Measurements from ENCODE around the gene LILRA1. TPM values are rescaled to one million over a fixed set of nuclear protein-coding genes. Genes with fewer than 3 reads are reported as not detected.
"Not testable (repeated sequence)": the region's sequence is repeated elsewhere in the genome, so short reads cannot be mapped to it uniquely, and the experiment has no call there.

Gene LILRA1
- total RNA-seq, 1 donor from 2014 or later: not detected

- no peaks in the 10 kb centered on the region for H3K4me1 Mint-ChIP-seq
- no peak overlapping the region for H3K27ac Mint-ChIP-seq (ENCODE audit: unreplicated experiment)
- H3K4me3 Mint-ChIP-seq: no peak overlapping the region
- no peak for DNase-seq (ENCODE audit: low read depth, low spot score)
- no peak for TF ChIP-seq CTCF (conservative IDR thresholded peaks at IDR 0.05)
- no peaks in the 10 kb centered on the region for H3K27me3 Mint-ChIP-seq (ENCODE audit: low read depth)
- H3K36me3 Mint-ChIP-seq (ENCODE audit: low read depth): peaks cover 4% of the 10 kb centered on the region
- H3K9me3 Mint-ChIP-seq: peaks cover 7% of the 10 kb centered on the region
Observed at GRCh38 chr19:54622431-54622830, 29.0 kb downstream of the LILRA1 start.

GRCh38 chr19:54624234-54624633 is 30.8 kb downstream of the LILRA1 start:
- H3K9me3 Mint-ChIP-seq: peaks cover 10% of the 10 kb centered on the region
- not testable (repeated sequence) for H3K27me3 Mint-ChIP-seq (ENCODE audit: low read depth)

GRCh38 chr19:54624934-54625730 is 31.7 kb downstream of the LILRA1 start:
- DNase-seq (ENCODE audit: low read depth, low spot score); H3K36me3 Mint-ChIP-seq (ENCODE audit: low read depth); H3K4me3 Mint-ChIP-seq; H3K27ac Mint-ChIP-seq (ENCODE audit: unreplicated experiment); H3K27me3 Mint-ChIP-seq (ENCODE audit: low read depth); H3K4me1 Mint-ChIP-seq: not testable (repeated sequence)
- H3K9me3 Mint-ChIP-seq: peaks cover 10% of the 10 kb centered on the region

More at GRCh38 chr19:54624234-54624633, 30.8 kb downstream of the LILRA1 start:
- not testable (repeated sequence) for H3K27ac Mint-ChIP-seq (ENCODE audit: unreplicated experiment); DNase-seq (ENCODE audit: low read depth, low spot score); H3K4me3 Mint-ChIP-seq; H3K36me3 Mint-ChIP-seq (ENCODE audit: low read depth); H3K4me1 Mint-ChIP-seq

DNA sequence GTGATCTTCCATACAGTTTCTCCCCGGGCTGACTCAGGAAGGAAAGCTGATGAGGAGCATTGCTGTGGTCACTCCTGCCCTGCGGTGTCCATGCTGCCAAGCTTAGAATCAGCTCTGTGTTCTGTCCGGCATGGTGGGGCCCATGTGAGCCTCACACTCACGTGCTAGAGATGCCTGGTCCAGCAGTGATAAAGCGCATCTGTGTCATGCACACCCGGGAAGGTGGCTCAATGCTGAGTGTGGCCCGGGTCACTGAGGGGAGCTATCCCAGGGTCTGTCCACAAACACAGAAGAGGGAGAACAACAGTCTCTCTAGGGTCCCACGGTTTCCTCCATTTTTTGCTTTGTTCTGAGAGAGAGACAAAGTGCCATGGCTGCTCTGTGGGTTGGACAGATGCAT is 33.3 kb downstream of the LILRA1 start:
- DNase-seq (ENCODE audit: low read depth, low spot score): no peak
- Mint-ChIP-seq H3K27ac (ENCODE audit: unreplicated experiment) (no peak overlapping the region), H3K4me1 (no peaks in the 10 kb centered on the region), H3K27me3 (ENCODE audit: low read depth) (no peaks in the 10 kb centered on the region), H3K9me3 (peaks cover 10% of the 10 kb centered on the region), H3K4me3 (no peak overlapping the region), H3K36me3 (ENCODE audit: low read depth) (peaks cover 4% of the 10 kb centered on the region)
- no peak for TF ChIP-seq CTCF (conservative IDR thresholded peaks at IDR 0.05)

- H3K9me3 Mint-ChIP-seq: peaks cover 10% of the 10 kb centered on the region
- not testable (repeated sequence) for H3K27me3 Mint-ChIP-seq (ENCODE audit: low read depth); DNase-seq (ENCODE audit: low read depth, low spot score); H3K4me3 Mint-ChIP-seq; H3K36me3 Mint-ChIP-seq (ENCODE audit: low read depth); H3K4me1 Mint-ChIP-seq; H3K27ac Mint-ChIP-seq (ENCODE audit: unreplicated experiment)
Observed at GRCh38 chr19:54627912-54628311, 34.5 kb downstream of the LILRA1 start.

DNA sequence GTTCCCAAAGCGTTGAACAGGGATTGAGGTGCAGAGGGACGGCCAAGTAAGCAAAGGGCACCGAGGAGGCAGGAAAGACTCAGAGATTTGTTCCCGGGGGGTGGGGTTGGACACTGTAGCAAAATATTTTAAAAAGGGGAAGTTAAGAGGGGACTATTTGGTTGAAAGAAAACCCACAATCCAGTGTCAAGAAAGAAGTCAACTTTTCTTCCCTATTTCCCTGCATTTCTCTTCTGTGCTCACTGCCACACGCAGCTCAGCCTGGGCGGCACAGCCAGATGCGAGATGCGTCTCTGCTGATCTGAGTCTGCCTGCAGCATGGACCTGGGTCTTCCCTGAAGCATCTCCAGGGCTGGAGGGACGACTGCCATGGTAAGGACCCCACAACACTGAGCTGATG is 36.8 kb downstream of the LILRA1 start, which contains the start of gene LILRB1:
Gene LILRB1 (plus strand): TSS at position 223 of the 400 bp plus-strand sequence. CDS start 590 bp downstream, outside the sequence.
- not testable (repeated sequence) for H3K27ac Mint-ChIP-seq (ENCODE audit: unreplicated experiment); DNase-seq (ENCODE audit: low read depth, low spot score)

GRCh38 chr19:54630782-54631181 is 37.4 kb downstream of the LILRA1 start:
- no peaks in the 10 kb centered on the region for H3K4me1 Mint-ChIP-seq
- peaks cover 3% of the 10 kb centered on the region for H3K36me3 Mint-ChIP-seq (ENCODE audit: low read depth)
- no peaks in the 10 kb centered on the region for H3K27me3 Mint-ChIP-seq (ENCODE audit: low read depth)
- H3K4me3 Mint-ChIP-seq: no peak overlapping the region
- H3K27ac Mint-ChIP-seq (ENCODE audit: unreplicated experiment): no peak overlapping the region
- TF ChIP-seq CTCF (conservative IDR thresholded peaks at IDR 0.05): no peak
- no peak for DNase-seq (ENCODE audit: low read depth, low spot score)
- H3K9me3 Mint-ChIP-seq: peaks cover 5% of the 10 kb centered on the region

More for the DNA sequence above, 36.8 kb downstream of the LILRA1 start, which contains the start of gene LILRB1:
- H3K27me3 Mint-ChIP-seq (ENCODE audit: low read depth); H3K4me3 Mint-ChIP-seq; H3K9me3 Mint-ChIP-seq; H3K4me1 Mint-ChIP-seq; H3K36me3 Mint-ChIP-seq (ENCODE audit: low read depth): not testable (repeated sequence)

DNA sequence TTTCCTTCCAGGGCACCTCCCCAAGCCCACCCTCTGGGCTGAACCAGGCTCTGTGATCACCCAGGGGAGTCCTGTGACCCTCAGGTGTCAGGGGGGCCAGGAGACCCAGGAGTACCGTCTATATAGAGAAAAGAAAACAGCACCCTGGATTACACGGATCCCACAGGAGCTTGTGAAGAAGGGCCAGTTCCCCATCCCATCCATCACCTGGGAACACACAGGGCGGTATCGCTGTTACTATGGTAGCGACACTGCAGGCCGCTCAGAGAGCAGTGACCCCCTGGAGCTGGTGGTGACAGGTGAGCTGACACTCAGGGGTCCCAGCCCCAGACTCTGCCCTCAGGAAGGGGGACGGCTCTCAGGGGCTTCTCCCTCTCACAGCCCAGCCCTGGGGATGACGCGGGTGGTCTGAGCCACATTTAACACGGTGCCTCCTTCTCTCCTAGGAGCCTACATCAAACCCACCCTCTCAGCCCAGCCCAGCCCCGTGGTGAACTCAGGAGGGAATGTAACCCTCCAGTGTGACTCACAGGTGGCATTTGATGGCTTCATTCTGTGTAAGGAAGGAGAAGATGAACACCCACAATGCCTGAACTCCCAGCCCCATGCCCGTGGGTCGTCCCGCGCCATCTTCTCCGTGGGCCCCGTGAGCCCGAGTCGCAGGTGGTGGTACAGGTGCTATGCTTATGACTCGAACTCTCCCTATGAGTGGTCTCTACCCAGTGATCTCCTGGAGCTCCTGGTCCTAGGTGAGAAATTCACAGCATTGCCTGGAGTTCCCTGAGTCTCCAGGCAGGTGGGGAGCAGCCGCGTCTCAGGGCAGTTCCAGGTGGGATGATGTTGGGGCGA is 38.3 kb downstream of the LILRA1 start:
- not testable (repeated sequence) for H3K9me3 Mint-ChIP-seq; H3K36me3 Mint-ChIP-seq (ENCODE audit: low read depth); DNase-seq (ENCODE audit: low read depth, low spot score); H3K4me3 Mint-ChIP-seq; H3K27ac Mint-ChIP-seq (ENCODE audit: unreplicated experiment); H3K4me1 Mint-ChIP-seq; H3K27me3 Mint-ChIP-seq (ENCODE audit: low read depth)

GRCh38 chr19:54632517-54632916 is 39.1 kb downstream of the LILRA1 start:
- not testable (repeated sequence) for H3K27ac Mint-ChIP-seq (ENCODE audit: unreplicated experiment); DNase-seq (ENCODE audit: low read depth, low spot score); H3K4me1 Mint-ChIP-seq; H3K4me3 Mint-ChIP-seq; H3K36me3 Mint-ChIP-seq (ENCODE audit: low read depth); H3K27me3 Mint-ChIP-seq (ENCODE audit: low read depth); H3K9me3 Mint-ChIP-seq

Data from neural crest cell (in vitro differentiated cells).